CD4-positive, alpha-beta memory T cell (primary cell): ENCODE data around the gene STAT5A. TPM values are rescaled to one million over a fixed set of nuclear protein-coding genes. Genes with fewer than 3 reads are reported as not detected.

Source experiments
- CTCF ChIA-PET: fragments of 350-600 bp; sonication (Branson Sonifier 250); formaldehyde crosslinking; loops from one replicate; lab custom pipeline; 2021; ENCODE audit warnings: inconsistent platforms; ENCODE audit not compliant: partially characterized antibody; lab: Charles Lee
- POLR2A ChIA-PET: fragments of 350-600 bp; sonication (Branson Sonifier 250); formaldehyde crosslinking; loops from one replicate; lab custom pipeline; 2021; ENCODE audit not compliant: partially characterized antibody; lab: Charles Lee
- DNase-seq, 5 donors: peaks; one replicate each; pipeline versions ENCODE4 v3.0.0 to v3.0.0-alpha.2; 2020 to 2022; ENCODE audit warnings: mixed read lengths in 1 of 5
- H3K27ac ChIP-seq: one replicate; pipeline ENCODE4 v1.7.0; 2013; ENCODE audit warnings: low read depth, low read length
- H3K27me3 ChIP-seq: 2 replicates; pipeline ENCODE4 v1.7.0; 2013; ENCODE audit warnings: mild to moderate bottlenecking, low read length, moderate library complexity; ENCODE audit not compliant: insufficient read depth
- H3K36me3 ChIP-seq: 2 replicates; pipeline ENCODE4 v1.7.0; 2013; ENCODE audit warnings: mild to moderate bottlenecking, low read length, moderate library complexity; ENCODE audit not compliant: insufficient read depth
- H3K4me1 ChIP-seq: 2 replicates; pipeline ENCODE4 v1.7.0; 2013; ENCODE audit warnings: mild to moderate bottlenecking, low read length, moderate library complexity; ENCODE audit not compliant: insufficient read depth
- H3K4me3 ChIP-seq, 2 donors: one replicate each; pipeline ENCODE4 v1.7.0; 2013; ENCODE audit warnings: low read length in 2 of 2, mild to moderate bottlenecking in 1 of 2
- H3K9me3 ChIP-seq, 2 donors: one replicate each; pipeline ENCODE4 v1.7.0; 2013; ENCODE audit warnings: low read length in 2 of 2, control low read depth in 1 of 2; ENCODE audit not compliant: control insufficient read depth in 1 of 2
- H3K27ac Mint-ChIP-seq, 7 donors: one replicate each; pipeline ENCODE4 v1.8.0; 2020 to 2021; ENCODE audit warnings: mixed read lengths in 7 of 7, mild to moderate bottlenecking in 6 of 7, inconsistent platforms in 3 of 7, moderate library complexity in 3 of 7
- H3K27me3 Mint-ChIP-seq, 2 donors: one replicate each; pipeline ENCODE4 v1.8.0; 2020 to 2021; ENCODE audit warnings: mixed read lengths in 2 of 2
- H3K36me3 Mint-ChIP-seq, 2 donors: one replicate each; pipeline ENCODE4 v1.8.0; 2020 to 2021; ENCODE audit warnings: mixed read lengths in 2 of 2, inconsistent platforms in 1 of 2, mild to moderate bottlenecking in 1 of 2
- H3K4me1 Mint-ChIP-seq, 4 donors: one replicate each; pipeline ENCODE4 v1.8.0; 2020 to 2021; ENCODE audit warnings: mixed read lengths in 4 of 4, mild to moderate bottlenecking in 1 of 4
- H3K4me3 Mint-ChIP-seq, 8 donors: one replicate each; pipeline ENCODE4 v1.8.0; 2020 to 2021; ENCODE audit warnings: mixed read lengths in 8 of 8, mild to moderate bottlenecking in 7 of 8, moderate library complexity in 6 of 8, inconsistent platforms in 3 of 8
- H3K9me3 Mint-ChIP-seq, 8 donors: one replicate each; pipeline ENCODE4 v1.8.0; 2020 to 2021; ENCODE audit warnings: mixed read lengths in 8 of 8, mild to moderate bottlenecking in 5 of 8, inconsistent platforms in 3 of 8, moderate library complexity in 1 of 8
- intact Hi-C: fragments of 100-400 bp; cut with micrococcal nuclease; formaldehyde crosslinking; loops from one replicate; pipeline ENCODE4 v1.15.1; 2023
- polyA plus RNA-seq, 2 donors: library from polyadenylated mRNA; unstranded; fragments of 300-500 nt; fragmentation: Illumina TruSeq; gene quantifications; one replicate each; pipeline ENCODE4 v1.2.3, GENCODE V29; 2021
- total RNA-seq, 2 experiments: library from RNA; stranded (reverse); gene quantifications; one replicate each; pipeline ENCODE4 v1.2.3, GENCODE V29; 2021

The STAT5A gene
- total and polyA plus RNA-seq, 4 experiments from 2014 or later = 66.7 to 133 (median 112) TPM

DNA sequence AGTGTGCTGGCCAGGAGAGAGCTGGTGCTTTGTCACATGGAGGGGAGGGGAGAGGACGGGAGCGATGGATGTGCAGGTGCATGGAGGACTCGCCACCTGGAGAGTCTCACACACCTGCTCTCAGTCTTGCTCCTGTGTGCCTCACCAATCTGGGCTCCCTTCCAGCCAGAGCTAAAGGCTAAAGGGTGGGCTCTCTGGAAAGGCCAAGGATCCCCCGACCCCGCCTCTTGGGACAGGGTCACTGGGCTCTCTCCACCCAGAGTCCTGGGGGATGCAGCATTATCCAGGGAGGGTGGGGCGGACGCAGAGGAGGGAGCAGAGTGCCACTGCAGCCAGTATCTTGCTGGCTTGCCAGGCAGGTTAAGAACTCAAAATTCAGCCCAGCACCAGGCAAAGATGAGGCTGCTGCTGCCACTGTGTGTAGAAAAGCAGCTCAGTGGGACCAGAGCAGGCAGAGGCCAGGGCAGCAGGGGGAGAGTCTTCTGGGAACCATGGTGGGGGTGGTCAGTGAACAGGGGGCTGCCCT lies 6.7 kb upstream of the STAT5A start:
- no peaks in the 10 kb centered on the region for H3K27me3 Mint-ChIP-seq
- no peak overlapping the region for H3K27ac ChIP-seq
- intact Hi-C loops = no loop called here
- peaks cover 19 to 37% (median 25%) of the 10 kb centered on the region in 4 donors for H3K4me1 Mint-ChIP-seq
- H3K36me3 Mint-ChIP-seq = peaks cover 0 to 1% of the 10 kb centered on the region in 2 donors
- H3K9me3 ChIP-seq = no peaks in the 10 kb centered on the region
- peak overlapping the region in 5 of 7 donors; percentile 17 to 83 (median 66) for H3K27ac Mint-ChIP-seq
- CTCF ChIA-PET = no interaction called here
- DNase-seq = no peak
- H3K4me1 ChIP-seq = peaks cover 23% of the 10 kb centered on the region
- H3K9me3 Mint-ChIP-seq = no peaks in the 10 kb centered on the region
- POLR2A ChIA-PET = interaction anchor here (5.1 to 11.0 kb wide), 2 partner anchors 13 to 32 kb away, joined by 25 to 137 read pairs; no protein-coding TSS in a partner anchor
- no peaks in the 10 kb centered on the region for H3K27me3 ChIP-seq
- H3K4me3 Mint-ChIP-seq = no peak overlapping the region
- H3K4me3 ChIP-seq = no peak overlapping the region
- no peaks in the 10 kb centered on the region for H3K36me3 ChIP-seq

DNA sequence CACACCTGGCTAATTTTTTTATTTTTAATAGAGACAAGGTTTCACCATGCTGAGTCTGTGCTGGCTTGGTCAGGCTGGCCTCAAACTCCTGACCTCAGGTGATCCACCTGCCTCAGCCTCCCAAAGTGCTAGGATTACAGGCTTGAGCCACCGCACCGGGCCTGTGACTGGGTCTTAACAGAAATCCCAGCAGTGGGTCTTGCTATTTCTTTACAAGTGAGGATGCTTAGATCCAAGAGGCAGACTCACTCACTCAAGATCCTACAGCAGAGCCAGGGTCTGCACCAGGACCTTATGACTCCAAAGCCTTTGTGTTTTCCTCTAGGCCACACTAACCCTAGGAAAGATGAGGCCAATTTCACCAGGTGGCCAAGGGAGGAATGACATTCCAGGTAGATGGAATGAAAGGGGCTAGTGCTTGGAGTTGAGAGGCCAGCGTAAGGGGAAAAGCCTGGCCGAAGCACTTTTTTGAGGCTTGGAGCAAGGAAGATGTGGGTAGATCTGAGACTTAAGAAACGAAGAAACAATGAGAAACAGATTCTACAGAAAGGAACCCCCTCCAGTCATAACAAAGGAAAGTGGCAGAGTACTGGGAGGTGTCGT lies 5.7 kb upstream of the STAT5A start:
- H3K36me3 Mint-ChIP-seq = peaks cover 0 to 6% of the 10 kb centered on the region in 2 donors
- H3K27ac ChIP-seq = no peak overlapping the region
- H3K4me1 ChIP-seq = peaks cover 24% of the 10 kb centered on the region
- no peaks in the 10 kb centered on the region for H3K36me3 ChIP-seq
- H3K9me3 Mint-ChIP-seq = no peaks in the 10 kb centered on the region
- H3K4me3 ChIP-seq = no peak overlapping the region
- no peaks in the 10 kb centered on the region for H3K27me3 Mint-ChIP-seq
- intact Hi-C loops = no loop called here
- no peaks in the 10 kb centered on the region for H3K9me3 ChIP-seq
- no peak overlapping the region for H3K4me3 Mint-ChIP-seq
- H3K27me3 ChIP-seq = no peaks in the 10 kb centered on the region
- POLR2A ChIA-PET = interaction anchor here (11.0 kb wide), 1 partner anchor 33 kb away, joined by 137 read pairs; no protein-coding TSS in a partner anchor
- H3K4me1 Mint-ChIP-seq = peaks cover 22 to 36% (median 27%) of the 10 kb centered on the region in 4 donors
- DNase-seq = no peak
- CTCF ChIA-PET = no interaction called here
- H3K27ac Mint-ChIP-seq = peak overlapping the region in 6 of 7 donors; percentile 17 to 68 (median 29)

DNA sequence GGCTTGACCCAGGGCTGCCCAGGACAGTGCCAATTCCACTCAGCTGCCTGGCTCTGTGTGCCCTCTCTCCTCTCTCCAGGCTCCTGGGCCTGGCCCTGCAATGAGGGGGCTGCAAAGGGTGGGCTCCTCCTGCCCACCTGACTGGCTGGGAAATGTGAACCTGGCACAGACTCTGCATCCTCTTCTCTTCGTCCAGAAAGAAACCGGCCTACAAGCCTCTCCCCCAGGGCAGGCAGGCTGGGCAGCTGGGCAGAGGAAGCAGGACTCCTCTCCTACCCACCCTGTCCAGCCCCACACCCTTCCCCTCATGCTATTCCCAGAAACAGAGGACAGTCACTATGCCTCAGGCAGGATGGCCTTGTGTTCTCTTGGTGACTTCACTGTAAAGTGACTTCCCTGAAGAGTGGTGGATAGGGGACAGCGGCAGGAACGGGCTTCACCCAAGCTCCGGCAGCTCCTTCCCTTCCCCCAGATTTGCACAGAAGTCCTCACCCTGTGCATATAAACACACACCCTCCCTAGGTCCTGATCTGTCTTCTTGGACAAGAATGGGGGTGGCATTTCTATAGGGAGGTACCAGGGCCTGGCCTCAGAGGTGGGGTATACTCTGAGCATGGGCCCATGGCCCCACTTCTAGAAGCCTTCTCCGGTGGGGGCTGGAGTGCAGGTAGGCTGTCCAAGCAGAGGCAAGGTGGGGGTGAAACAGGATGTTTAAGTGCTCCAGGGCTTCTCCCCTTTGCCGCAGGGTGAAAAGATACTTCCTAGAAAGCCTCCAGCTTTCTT lies 4.9 kb upstream of the STAT5A start:
- POLR2A ChIA-PET = interaction anchor here (11.0 kb wide), 1 partner anchor 34 kb away, joined by 137 read pairs; no protein-coding TSS in a partner anchor
- no peak for DNase-seq

DNA sequence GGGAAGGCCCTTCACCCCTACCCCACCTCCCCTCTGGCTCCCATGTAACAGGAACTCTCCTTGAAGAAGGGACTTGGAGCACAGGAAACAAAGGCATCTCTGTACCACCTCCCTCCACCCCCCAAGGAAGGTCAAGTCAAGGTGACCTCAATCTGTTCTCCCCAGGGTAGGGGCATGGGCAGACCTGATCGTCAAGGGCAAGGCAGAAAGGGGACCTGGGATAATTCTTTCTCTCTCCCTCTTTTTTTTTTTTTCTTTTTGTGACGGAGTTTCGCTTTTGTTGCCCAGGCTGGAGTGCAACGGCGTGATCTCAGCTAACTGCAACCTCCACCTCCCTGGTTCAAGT lies 4.3 kb upstream of the STAT5A start:
- no peak overlapping the region for H3K4me3 ChIP-seq
- Mint-ChIP-seq H3K9me3 (no peaks in the 10 kb centered on the region), H3K27ac (peak overlapping the region in 2 of 7 donors; percentile 17 to 62), H3K4me1 (peaks cover 21 to 35% (median 28%) of the 10 kb centered on the region in 4 donors), H3K27me3 (no peaks in the 10 kb centered on the region), H3K4me3 (no peak overlapping the region), H3K36me3 (peaks cover 0 to 10% of the 10 kb centered on the region in 2 donors)
- no peak overlapping the region for H3K27ac ChIP-seq
- H3K9me3 ChIP-seq = no peaks in the 10 kb centered on the region
- ChIA-PET POLR2A (interaction anchor here (1.4 to 11.0 kb wide), 2 partner anchors 31 to 34 kb away, joined by 4 to 137 read pairs; no protein-coding TSS in a partner anchor), CTCF (interaction anchor here (0.7 kb wide), 1 partner anchor 30 kb away, joined by 4 read pairs; no protein-coding TSS in a partner anchor)
- peaks cover 26% of the 10 kb centered on the region for H3K4me1 ChIP-seq
- intact Hi-C loops = no loop called here
- no peak for DNase-seq
- H3K36me3 ChIP-seq = no peaks in the 10 kb centered on the region
- H3K27me3 ChIP-seq = no peaks in the 10 kb centered on the region

More for the DNA sequence above, 4.9 kb upstream of the STAT5A start:
- intact Hi-C loops = no loop called here
- no peak overlapping the region for H3K4me3 ChIP-seq
- Mint-ChIP-seq H3K9me3 (no peaks in the 10 kb centered on the region), H3K4me3 (no peak overlapping the region), H3K27me3 (no peaks in the 10 kb centered on the region), H3K27ac (peak overlapping the region in 3 of 7 donors; percentile 17 to 62 (median 32)), H3K36me3 (peaks cover 0 to 9% of the 10 kb centered on the region in 2 donors), H3K4me1 (peaks cover 21 to 33% (median 26%) of the 10 kb centered on the region in 4 donors)
- no peak overlapping the region for H3K27ac ChIP-seq
- CTCF ChIA-PET = no interaction called here
- H3K36me3 ChIP-seq = no peaks in the 10 kb centered on the region
- no peaks in the 10 kb centered on the region for H3K27me3 ChIP-seq
- H3K4me1 ChIP-seq = peaks cover 26% of the 10 kb centered on the region
- no peaks in the 10 kb centered on the region for H3K9me3 ChIP-seq

DNA sequence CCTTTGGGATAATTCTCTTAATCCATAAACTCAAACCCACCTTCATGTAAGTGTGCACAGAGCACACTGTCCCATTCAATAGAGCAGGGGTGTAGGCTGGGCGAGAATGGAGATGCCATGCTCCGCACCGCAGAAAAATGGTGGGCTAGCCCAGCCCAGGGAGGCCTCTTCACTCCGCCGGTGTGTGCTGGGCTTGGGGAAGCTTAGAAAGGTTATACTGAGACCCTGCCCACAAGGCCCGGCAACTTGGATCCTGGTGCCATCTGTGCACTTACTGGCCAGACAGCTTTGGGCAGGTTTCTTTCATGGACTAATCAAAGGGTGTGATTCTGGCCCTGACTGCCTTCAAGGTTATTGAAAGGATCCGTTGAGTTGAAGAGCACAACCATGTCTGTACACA lies 3.7 kb upstream of the STAT5A start:
- no peak overlapping the region for H3K4me3 ChIP-seq
- H3K36me3 ChIP-seq = no peaks in the 10 kb centered on the region
- no peaks in the 10 kb centered on the region for H3K9me3 ChIP-seq
- POLR2A ChIA-PET = interaction anchor here (1.4 to 11.0 kb wide), 3 partner anchors 10 to 35 kb away, joined by 4 to 255 read pairs (median 137); partner anchors contain the start of gene STAT5B
- H3K4me1 ChIP-seq = peaks cover 32% of the 10 kb centered on the region
- CTCF ChIA-PET = interaction anchor here (0.7 kb wide), 1 partner anchor 29 kb away, joined by 4 read pairs; no protein-coding TSS in a partner anchor
- Mint-ChIP-seq H3K4me1 (peaks cover 21 to 40% (median 33%) of the 10 kb centered on the region in 4 donors), H3K4me3 (no peak overlapping the region), H3K27me3 (no peaks in the 10 kb centered on the region), H3K27ac (peak overlapping the region in 1 of 7 donors; percentile 17), H3K9me3 (no peaks in the 10 kb centered on the region), H3K36me3 (peaks cover 0 to 13% of the 10 kb centered on the region in 2 donors)
- no peak overlapping the region for H3K27ac ChIP-seq
- no peaks in the 10 kb centered on the region for H3K27me3 ChIP-seq
- intact Hi-C loops = no loop called here
- DNase-seq = no peak

DNA sequence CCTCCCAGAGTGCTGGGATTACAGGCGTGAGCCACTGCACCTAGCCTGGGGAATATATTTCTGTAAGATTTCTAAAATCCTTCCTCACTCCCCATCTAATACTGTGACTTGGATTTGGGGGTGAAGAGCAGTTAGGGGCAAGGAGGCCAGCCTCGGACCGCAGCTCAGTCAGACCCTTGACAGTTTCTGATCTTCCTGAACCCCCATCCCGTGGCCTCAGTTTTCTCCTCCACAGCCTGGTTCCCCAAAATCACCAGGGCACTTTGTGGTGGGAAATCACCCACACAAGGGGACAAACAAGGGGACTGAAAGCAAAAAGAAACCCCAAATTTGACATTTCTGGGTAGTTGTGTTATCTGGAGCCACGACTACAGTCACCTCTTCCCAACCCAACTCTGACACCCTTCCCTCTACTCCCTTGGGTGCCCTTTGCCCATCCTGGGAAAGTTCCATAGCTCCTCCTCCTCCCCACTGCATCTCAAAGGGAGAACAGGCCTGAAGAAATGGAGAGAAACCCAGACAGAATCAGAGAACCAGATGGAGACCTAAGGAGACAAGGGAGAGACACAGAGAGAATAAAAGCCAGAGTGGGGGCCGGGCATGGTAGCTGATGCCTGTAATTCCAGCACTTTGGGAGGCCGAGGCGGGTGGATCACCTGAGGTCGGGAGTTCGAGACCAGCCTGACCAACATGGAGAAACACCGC lies 2.8 kb upstream of the STAT5A start:
- peaks cover 41% of the 10 kb centered on the region for H3K4me1 ChIP-seq
- Mint-ChIP-seq H3K9me3 (no peaks in the 10 kb centered on the region), H3K4me1 (peaks cover 28 to 47% (median 40%) of the 10 kb centered on the region in 4 donors), H3K36me3 (peaks cover 0 to 22% of the 10 kb centered on the region in 2 donors), H3K27me3 (no peaks in the 10 kb centered on the region), H3K27ac (peak overlapping the region in 5 of 7 donors; percentile 29 to 92 (median 60)), H3K4me3 (peak overlapping the region in 7 of 8 donors; percentile 12 to 94 (median 40))
- no peaks in the 10 kb centered on the region for H3K27me3 ChIP-seq
- intact Hi-C loops = no loop called here
- ChIA-PET POLR2A (interaction anchor here (1.4 to 11.0 kb wide), 5 partner anchors 11 to 91 kb away, joined by 4 to 255 read pairs (median 49); partner anchors contain the start of genes GHDC and STAT5B), CTCF (interaction anchor here (1.0 to 9.5 kb wide), 3 partner anchors 10 to 62 kb away, joined by 3 to 68 read pairs (median 5); no protein-coding TSS in a partner anchor)
- H3K9me3 ChIP-seq = no peaks in the 10 kb centered on the region
- no peak overlapping the region for H3K4me3 ChIP-seq
- DNase-seq = no peak
- H3K27ac ChIP-seq = no peak overlapping the region
- H3K36me3 ChIP-seq = no peaks in the 10 kb centered on the region
